Ectodermal cell (in vitro differentiated cells): ENCODE data around the gene USHBP1.

Experiments used
- H3K27ac ChIP-seq: 2 replicates; pipeline ENCODE4 v1.7.0; 2013; ENCODE audit warnings: mild to moderate bottlenecking, low read depth, low read length; ENCODE audit not compliant: insufficient read depth, poor library complexity, severe bottlenecking
- H3K27me3 ChIP-seq: 2 replicates; pipeline ENCODE4 v1.7.0; 2013; ENCODE audit warnings: mild to moderate bottlenecking, low read length; ENCODE audit not compliant: insufficient read depth, control insufficient read depth, poor library complexity, severe bottlenecking
- H3K36me3 ChIP-seq: one replicate; pipeline ENCODE4 v1.7.0; 2013; ENCODE audit warnings: low read length; ENCODE audit not compliant: control insufficient read depth, insufficient read depth
- H3K4me1 ChIP-seq: one replicate; pipeline ENCODE4 v1.7.0; 2013; ENCODE audit warnings: low read length; ENCODE audit not compliant: control insufficient read depth, insufficient read depth
- H3K4me3 ChIP-seq: 2 replicates; pipeline ENCODE4 v1.7.0; 2013; ENCODE audit warnings: low read depth, low read length, control low read depth; ENCODE audit not compliant: insufficient read depth
- H3K9me3 ChIP-seq: 2 replicates; pipeline ENCODE4 v1.7.0; 2013; ENCODE audit warnings: mild to moderate bottlenecking, low read length, moderate library complexity; ENCODE audit not compliant: control insufficient read depth
- WGBS, 2 experiments: methylation state at CpG; one replicate each; pipeline ENCODE4 v1.1.7; 2013; ENCODE audit warnings: missing lambda C conversion rate in 2 of 2; 5-methylcytosine and 5-hydroxymethylcytosine counted together

USHBP1 gene

DNA sequence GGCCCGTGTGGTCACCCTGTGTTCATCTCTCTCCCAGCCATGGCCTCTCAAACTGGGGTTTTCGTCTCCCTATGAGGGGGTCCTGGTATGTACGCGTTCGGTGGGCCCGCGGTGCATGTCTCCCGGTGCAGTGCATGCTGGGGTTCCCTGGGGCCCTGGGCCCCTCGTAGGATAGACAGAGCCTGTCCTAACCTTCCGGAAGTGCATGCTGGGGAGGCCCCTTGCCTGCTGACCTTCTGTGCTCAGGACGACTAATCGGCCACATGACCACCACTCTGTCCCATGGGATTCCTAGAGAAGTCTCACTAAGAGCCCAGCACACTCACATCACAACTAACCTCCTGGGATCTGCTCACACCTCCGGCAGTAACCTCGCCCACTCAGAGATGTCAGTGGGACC, 54.2 kb downstream of the USHBP1 start:
- Histone ChIP-seq H3K27ac (no peak overlapping the region), H3K36me3 (peaks cover 4% of the 10 kb centered on the region), H3K4me3 (no peak overlapping the region), H3K4me1 (no peaks in the 10 kb centered on the region), H3K27me3 (no peaks in the 10 kb centered on the region), H3K9me3 (no peaks in the 10 kb centered on the region)
- 95% methylated on average over 14 of the region's 14 CpGs for WGBS, 2 experiments

DNA sequence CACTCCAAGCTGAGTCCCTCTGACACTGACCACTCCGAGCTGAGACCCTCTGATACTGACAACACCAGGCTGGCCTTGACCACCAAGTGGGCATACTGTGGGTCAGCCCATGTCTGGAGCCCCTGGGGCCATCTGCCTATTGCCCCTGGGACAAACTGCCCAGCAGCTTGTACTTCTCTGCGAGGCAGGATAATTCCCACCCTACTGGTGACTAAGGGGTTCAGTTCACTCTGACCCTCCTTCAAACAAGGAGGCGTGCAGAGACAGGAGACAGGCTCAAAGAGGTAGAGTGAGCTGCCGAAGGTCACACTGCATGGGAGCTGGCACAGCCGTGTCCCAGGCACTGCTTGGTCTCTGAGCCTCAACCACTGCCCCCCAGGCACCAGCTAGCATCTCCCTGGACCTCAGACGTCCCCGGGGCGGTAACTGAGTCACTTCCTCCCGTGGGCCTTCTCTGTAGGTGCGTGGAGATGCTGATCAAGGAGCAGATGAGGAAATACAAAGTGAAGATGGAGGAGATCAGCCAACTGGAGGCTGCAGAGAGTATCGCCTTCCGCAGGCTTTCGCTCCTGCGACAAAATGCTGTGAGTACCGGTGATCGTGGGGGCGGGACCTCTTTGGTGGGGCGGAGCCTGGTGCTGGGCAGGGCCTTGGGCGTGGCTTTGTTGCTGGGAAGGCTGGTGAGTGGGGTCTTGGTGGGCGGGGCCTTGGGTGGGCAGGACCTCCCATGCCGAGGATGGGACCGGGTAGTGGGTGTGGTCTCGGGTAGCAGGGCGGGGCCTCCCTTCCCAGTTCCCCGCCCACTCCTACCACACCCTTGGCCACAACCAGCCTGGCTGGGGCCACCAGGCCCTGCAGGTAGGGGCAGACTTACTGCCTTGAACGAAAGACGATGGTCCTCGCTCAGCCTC, 55.2 kb downstream of the USHBP1 start:
- 54 to 58% methylated on average over 28 of the region's 28 CpGs for WGBS, 2 experiments
- H3K27ac ChIP-seq: no peak overlapping the region
- peaks cover 4% of the 10 kb centered on the region for H3K36me3 ChIP-seq

DNA sequence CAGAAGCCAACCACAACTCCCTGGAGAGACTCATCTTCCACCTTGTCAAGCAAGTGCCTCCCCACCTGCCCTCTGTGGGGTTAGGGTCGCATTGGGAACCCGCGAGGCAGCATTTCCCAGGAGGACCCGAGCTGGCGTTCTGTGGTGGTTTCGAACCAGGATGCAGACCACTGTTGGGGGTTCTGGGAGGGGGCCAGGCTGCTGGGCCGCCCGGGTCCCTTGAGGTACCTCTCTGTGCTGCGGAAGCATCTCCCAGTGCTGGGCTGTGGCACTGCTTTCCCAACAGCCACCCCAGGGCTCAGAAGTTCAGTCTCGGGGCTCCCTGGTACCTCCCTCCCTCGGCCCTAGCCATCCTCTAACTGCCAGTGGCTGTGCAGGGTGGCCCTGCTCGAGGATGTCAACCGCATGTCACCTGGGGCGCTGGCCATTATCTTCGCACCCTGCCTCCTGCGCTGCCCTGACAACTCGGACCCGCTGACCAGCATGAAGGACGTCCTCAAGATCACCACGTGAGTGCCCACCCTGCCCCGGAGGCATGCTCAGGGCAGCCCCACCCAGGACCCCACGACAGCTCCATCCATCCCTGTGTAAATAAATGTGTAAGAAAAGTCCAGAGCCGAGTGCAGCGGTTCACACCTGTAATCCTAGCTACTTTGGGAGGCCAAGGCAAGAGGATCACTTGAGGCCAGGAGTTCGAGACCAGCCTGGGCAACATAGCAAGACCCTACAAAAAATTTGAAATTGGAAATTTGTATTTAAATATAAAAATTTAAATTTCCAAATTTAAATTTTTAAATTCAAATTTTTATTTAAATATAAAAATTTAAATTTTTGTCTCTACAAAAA, 57.6 kb downstream of the USHBP1 start:
- no peaks in the 10 kb centered on the region for H3K4me1 ChIP-seq
- peaks cover 9% of the 10 kb centered on the region for H3K36me3 ChIP-seq
- no peak overlapping the region for H3K4me3 ChIP-seq
- H3K27ac ChIP-seq: no peak overlapping the region
- WGBS, 2 experiments: 95 to 96% methylated on average over 24 to 25 of the region's 25 CpGs
- no peaks in the 10 kb centered on the region for H3K9me3 ChIP-seq
- H3K27me3 ChIP-seq: no peaks in the 10 kb centered on the region

More for the DNA sequence above, 55.2 kb downstream of the USHBP1 start:
- Histone ChIP-seq H3K4me3 (no peak overlapping the region), H3K4me1 (no peaks in the 10 kb centered on the region), H3K27me3 (no peaks in the 10 kb centered on the region), H3K9me3 (no peaks in the 10 kb centered on the region)

DNA sequence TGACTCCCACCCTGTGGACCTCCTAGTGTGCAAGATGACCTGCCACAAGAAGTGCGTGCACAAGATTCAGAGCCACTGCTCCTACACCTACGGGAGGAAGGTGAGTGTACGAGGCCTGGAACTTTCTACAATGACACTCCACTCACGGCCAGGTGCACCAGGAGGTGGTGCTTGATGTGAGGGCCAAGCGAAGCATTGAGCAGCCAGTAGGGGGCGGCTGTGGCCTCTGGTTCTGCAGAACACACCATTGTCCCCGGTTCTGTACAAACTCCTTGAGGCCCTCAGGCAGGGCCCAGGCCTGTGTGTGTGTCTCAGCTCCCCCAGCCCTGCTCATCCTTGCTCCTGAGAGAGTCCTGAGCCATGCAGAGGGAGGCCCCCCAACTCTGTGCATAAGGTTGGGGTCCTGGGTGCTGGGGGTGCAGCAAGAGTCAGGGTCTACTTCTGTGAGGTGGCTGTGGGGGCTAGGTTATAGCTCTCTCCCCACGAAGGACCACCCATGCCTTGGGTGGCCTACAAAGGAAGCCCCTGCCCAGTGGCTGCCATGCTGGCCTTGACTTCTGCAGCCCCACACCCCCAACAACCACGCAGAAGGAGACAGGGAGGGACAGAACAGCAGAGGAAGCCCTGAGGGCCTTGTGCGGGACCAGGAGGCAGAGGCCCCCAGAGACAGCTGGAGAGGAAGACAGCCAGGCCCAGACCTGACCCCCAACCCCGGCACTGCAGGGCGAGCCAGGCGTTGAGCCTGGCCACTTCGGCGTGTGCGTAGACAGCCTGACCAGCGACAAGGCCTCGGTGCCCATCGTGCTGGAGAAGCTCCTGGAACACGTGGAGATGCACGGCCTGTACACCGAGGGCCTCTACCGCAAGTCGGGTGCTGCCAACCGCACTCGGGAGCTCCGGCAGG, 59.1 kb downstream of the USHBP1 start:
- H3K36me3 ChIP-seq: peaks cover 11% of the 10 kb centered on the region
- 88 to 89% methylated on average over 27 of the region's 27 CpGs for WGBS, 2 experiments
- no peaks in the 10 kb centered on the region for H3K4me1 ChIP-seq
- no peaks in the 10 kb centered on the region for H3K9me3 ChIP-seq
- H3K27ac ChIP-seq: no peak overlapping the region
- no peak overlapping the region for H3K4me3 ChIP-seq
- H3K27me3 ChIP-seq: no peaks in the 10 kb centered on the region

DNA sequence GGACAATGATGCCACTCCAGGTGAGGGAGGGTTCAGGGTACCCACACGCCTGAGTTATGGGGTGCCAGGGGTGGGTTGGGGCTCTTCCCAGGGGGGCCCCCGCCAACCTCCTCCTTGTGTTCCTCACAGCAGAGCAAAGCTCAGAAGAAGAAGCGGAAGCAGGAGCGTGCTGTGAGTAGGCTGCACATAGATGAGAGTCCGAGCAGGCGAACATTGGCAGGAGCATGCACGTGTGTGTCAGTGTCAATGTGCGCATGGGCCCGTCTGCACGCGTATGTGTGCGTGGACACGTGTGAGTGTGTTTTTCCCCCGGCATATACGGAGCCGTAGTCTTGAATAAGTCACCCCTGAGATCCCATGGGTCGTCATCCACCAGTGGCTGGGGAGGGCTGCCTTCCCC, 61.8 kb downstream of the USHBP1 start:
- Histone ChIP-seq H3K27ac (no peak overlapping the region), H3K4me3 (no peak overlapping the region), H3K4me1 (no peaks in the 10 kb centered on the region), H3K9me3 (no peaks in the 10 kb centered on the region), H3K27me3 (no peaks in the 10 kb centered on the region), H3K36me3 (peaks cover 19% of the 10 kb centered on the region)
- WGBS, 2 experiments: 96% methylated on average over 17 of the region's 17 CpGs

DNA sequence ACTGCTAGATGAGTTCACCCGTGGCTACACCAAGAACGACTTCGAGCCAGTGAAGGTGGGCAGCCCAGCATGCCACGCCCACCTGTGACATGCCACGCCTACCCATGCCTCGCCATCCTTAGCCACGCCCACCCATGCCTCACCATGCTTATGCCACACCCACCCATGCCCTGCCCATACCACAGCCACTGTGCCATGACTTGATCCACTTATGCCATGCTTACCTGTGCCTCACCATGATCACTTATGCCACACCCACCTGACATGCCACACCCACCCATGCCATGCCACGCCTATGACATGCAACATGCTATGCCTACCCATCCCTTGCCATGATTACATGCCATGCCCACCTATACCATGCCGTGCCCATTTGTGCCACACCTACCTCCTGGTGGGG, 62.3 kb downstream of the USHBP1 start:
- no peaks in the 10 kb centered on the region for H3K9me3 ChIP-seq
- peaks cover 19% of the 10 kb centered on the region for H3K36me3 ChIP-seq
- 93 to 96% methylated on average over 9 of the region's 9 CpGs for WGBS, 2 experiments
- H3K4me3 ChIP-seq: no peak overlapping the region
- no peaks in the 10 kb centered on the region for H3K27me3 ChIP-seq
- H3K4me1 ChIP-seq: no peaks in the 10 kb centered on the region
- no peak overlapping the region for H3K27ac ChIP-seq

DNA sequence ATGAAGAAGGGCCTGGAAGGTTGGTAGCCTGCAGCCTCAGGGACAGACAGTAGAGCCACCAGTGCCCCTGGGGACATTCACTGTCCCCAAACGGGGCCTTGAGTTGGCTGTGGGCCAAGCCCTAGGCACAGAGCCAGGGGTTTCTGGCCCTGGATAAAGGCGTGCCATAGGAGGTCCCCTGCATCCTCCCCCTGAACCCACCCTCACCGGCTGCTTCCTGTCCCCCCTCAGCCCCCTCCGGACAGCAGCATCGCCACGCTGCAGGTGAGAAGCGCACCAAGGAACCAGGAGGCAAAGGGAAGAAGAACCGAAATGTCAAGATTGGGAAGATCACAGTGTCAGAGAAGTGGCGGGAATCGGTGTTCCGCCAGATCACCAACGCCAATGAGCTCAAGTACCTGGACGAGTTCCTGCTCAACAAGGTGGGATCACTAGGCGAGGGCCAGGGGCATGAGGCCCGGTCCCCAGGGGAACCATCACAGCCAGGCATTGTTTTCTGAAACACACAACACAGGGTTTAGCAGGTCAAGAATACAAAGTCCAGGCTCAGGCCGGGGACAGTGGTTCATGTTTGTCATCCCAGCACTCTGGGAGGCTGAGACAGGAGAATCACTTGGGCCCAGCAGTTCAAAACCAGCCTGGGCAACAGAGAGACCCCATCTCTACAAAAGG, 64.0 kb downstream of the USHBP1 start:
- Histone ChIP-seq H3K4me1 (no peaks in the 10 kb centered on the region), H3K36me3 (peaks cover 14% of the 10 kb centered on the region), H3K27me3 (no peaks in the 10 kb centered on the region), H3K9me3 (no peaks in the 10 kb centered on the region), H3K27ac (no peak overlapping the region), H3K4me3 (no peak overlapping the region)
- 94 to 95% methylated on average over 16 of the region's 16 CpGs for WGBS, 2 experiments
